HepG2 (cell line): ENCODE measurements around the gene CCDC33. TPM values are rescaled to one million over a fixed set of nuclear protein-coding genes. Genes with fewer than 3 reads are reported as not detected.

Experiments used
- AKNA ChIP-seq: sonication (generic); formaldehyde crosslinking; IDR thresholded peaks from 2 replicates; pipeline ENCODE4 v1.4.0; 2020; ENCODE audit warnings: missing genetic modification reagents, borderline replicate concordance
- ERF ChIP-seq: IDR thresholded peaks from 2 replicates; pipeline ENCODE4 v1.6.1; 2018; ENCODE audit warnings: missing biosample characterization, missing genetic modification reagents
- HHEX ChIP-seq: IDR thresholded peaks from 2 replicates; pipeline ENCODE4 v1.6.1; 2016; ENCODE audit warnings: control low read depth
- KAT2B ChIP-seq: fragments of 150-350 bp; IDR thresholded peaks from 2 replicates; pipeline ENCODE4 v1.6.1; 2014; ENCODE audit warnings: low read depth, low read length, borderline replicate concordance
- NFYC ChIP-seq: IDR thresholded peaks from 2 replicates; pipeline ENCODE4 v1.6.1; 2016; ENCODE audit warnings: missing genetic modification reagents, missing compliant biosample characterization
- RBFOX2 ChIP-seq: fragments of 200-400 bp; formaldehyde crosslinking; IDR thresholded peaks from 2 replicates; pipeline ENCODE4 v1.6.1; 2017; ENCODE audit warnings: low read depth, mild to moderate bottlenecking, low read length
- RBM22 ChIP-seq: fragments of 200-400 bp; formaldehyde crosslinking; optimal IDR thresholded peaks from 2 replicates; pipeline ENCODE3; 2017; ENCODE audit warnings: mild to moderate bottlenecking, low read length, moderate library complexity
- SMYD3 ChIP-seq: sonication (generic); formaldehyde crosslinking; IDR thresholded peaks from 2 replicates; pipeline ENCODE4 v1.8.1; 2023; ENCODE audit warnings: mild to moderate bottlenecking, missing genetic modification reagents
- ZFY ChIP-seq: sonication (generic); formaldehyde crosslinking; IDR thresholded peaks from 2 replicates; pipeline ENCODE4 v1.4.0; 2020; ENCODE audit warnings: missing genetic modification reagents
- ZNF33B ChIP-seq: sonication (generic); formaldehyde crosslinking; IDR thresholded peaks from 2 replicates; pipeline ENCODE4 v1.5.1; 2020; ENCODE audit warnings: mild to moderate bottlenecking, missing genetic modification reagents
- ZNF350 ChIP-seq: sonication (generic); formaldehyde crosslinking; IDR thresholded peaks from 2 replicates; pipeline ENCODE4 v1.4.0; 2020; ENCODE audit warnings: mild to moderate bottlenecking, low read depth, missing genetic modification reagents, borderline replicate concordance
- ZNF772 ChIP-seq: sonication (generic); formaldehyde crosslinking; IDR thresholded peaks from 2 replicates; pipeline ENCODE4 v1.5.0; 2020; ENCODE audit warnings: mild to moderate bottlenecking, missing genetic modification reagents
- ZNF816 ChIP-seq: sonication (generic); formaldehyde crosslinking; IDR thresholded peaks from 2 replicates; pipeline ENCODE4 v1.8.0; 2022; ENCODE audit warnings: missing genetic modification reagents, mild to moderate bottlenecking, borderline replicate concordance
- polyA plus RNA-seq, 8 experiments: library from polyadenylated mRNA; depleted of rRNA in 3 of 8; stranded (reverse) in 7 of 8; unstranded in 1 of 8; fragments of >200 nt; fragmentation: Illumina TruSeq in 4 of 8; extraction: Trizol in 4 of 8; gene quantifications; 2 replicates each; pipeline versions ENCODE4 v1.2.1 to v1.2.3, GENCODE V29; 2011 to 2016; ENCODE audit warnings: low read depth in 4 of 8, missing spikeins in 1 of 8, mixed read lengths in 1 of 8; ENCODE audit not compliant: insufficient read depth in 1 of 8
- total RNA-seq, 5 experiments: library from RNA; depleted of rRNA; stranded (reverse); fragments of >200 nt; fragmentation: Illumina TruSeq; extraction: Trizol; gene quantifications; 2 replicates each; pipeline ENCODE4 v1.2.3, GENCODE V29; 2016; ENCODE audit warnings: low read depth in 1 of 5
- TF ChIP-seq, protein P1 (sequence below): sonication (generic); formaldehyde crosslinking; IDR thresholded peaks from 2 replicates; pipeline ENCODE4 v1.8.0; 2022; ENCODE audit warnings: missing genetic modification reagents, mild to moderate bottlenecking, moderate library complexity, borderline replicate concordance
- TF ChIP-seq, protein P2 (sequence below): sonication (generic); formaldehyde crosslinking; IDR thresholded peaks from 2 replicates; pipeline ENCODE4 v1.4.0; 2020; ENCODE audit warnings: missing genetic modification reagents, borderline replicate concordance

CCDC33 gene
- total and polyA plus RNA-seq, 2 of the 13 experiments (the other 11 are each of a cell fraction or from before 2014, with no cell fraction given): 0.30 TPM; not detected in 1

DNA sequence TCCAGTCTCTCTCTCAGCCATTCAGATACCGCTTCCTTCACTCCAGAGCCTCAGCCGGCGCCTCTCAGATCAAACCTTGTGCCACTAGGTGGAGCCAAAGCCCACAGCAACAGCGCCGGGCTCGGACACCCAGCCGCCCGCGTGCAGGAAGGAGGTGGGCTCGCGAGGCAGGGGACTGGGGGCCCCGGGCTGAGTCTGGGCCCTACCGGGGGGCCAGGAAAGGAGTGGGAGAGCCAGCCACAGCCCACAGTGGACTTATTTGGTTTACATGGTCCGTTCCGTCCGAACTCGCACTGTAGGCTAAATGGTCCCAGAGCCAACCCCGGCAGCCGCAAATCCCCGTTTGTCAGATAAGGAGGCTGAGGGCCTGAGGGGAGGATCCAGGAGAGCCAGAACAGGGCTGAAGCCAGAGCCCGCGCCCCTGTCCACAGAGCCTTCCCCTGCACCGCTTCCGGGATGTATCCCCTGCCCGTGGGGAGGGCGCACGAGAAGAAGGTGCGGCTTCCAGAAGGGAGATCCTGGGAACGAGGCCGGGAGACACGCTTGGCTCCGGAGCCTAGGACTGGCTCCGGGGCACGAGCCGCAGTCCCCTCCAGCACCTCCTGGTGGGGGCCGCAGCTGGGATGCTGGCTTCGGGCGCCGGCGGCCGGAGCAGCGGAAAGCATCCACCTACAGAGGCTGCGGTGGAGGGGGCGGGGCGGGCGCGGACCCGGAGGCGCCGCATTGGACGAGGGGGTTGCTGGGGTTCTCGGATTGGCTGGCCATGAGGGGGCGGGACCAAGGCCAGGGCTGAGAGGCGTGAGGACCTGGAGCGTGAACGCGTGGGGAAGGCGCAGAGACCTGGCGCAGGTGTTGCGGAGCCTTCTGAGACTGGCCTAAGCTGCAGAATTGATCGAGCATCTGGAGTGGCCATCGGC lies 137.9 kb downstream of the CCDC33 start (continued):
- TF ChIP-seq HHEX (CRISPR knock-in tag): no peak
- TF ChIP-seq AKNA: no peak
- TF ChIP-seq, protein P1, sequence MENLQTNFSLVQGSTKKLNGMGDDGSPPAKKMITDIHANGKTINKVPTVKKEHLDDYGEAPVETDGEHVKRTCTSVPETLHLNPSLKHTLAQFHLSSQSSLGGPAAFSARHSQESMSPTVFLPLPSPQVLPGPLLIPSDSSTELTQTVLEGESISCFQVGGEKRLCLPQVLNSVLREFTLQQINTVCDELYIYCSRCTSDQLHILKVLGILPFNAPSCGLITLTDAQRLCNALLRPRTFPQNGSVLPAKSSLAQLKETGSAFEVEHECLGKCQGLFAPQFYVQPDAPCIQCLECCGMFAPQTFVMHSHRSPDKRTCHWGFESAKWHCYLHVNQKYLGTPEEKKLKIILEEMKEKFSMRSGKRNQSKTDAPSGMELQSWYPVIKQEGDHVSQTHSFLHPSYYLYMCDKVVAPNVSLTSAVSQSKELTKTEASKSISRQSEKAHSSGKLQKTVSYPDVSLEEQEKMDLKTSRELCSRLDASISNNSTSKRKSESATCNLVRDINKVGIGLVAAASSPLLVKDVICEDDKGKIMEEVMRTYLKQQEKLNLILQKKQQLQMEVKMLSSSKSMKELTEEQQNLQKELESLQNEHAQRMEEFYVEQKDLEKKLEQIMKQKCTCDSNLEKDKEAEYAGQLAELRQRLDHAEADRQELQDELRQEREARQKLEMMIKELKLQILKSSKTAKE (CRISPR knock-in tag): no peak
- TF ChIP-seq ZNF816 (CRISPR knock-in tag): no peak
- TF ChIP-seq ZNF33B (CRISPR knock-in tag): no peak; the same call in 1 of the 2 replicates
- TF ChIP-seq KAT2B: no peak
- peak; percentile 56; the same call in 1 of the 2 replicates for TF ChIP-seq RBFOX2
- no peak for TF ChIP-seq ZFY
- peak; percentile 84 for TF ChIP-seq NFYC (CRISPR knock-in tag)
- TF ChIP-seq ZNF350 (CRISPR knock-in tag): peak; percentile 68; the same call in 1 of the 2 replicates
- TF ChIP-seq ZNF772: no peak
- TF ChIP-seq SMYD3: 0 out of 2 replicates have a peak, but pooled peaks have one; percentile 31
- TF ChIP-seq, protein P2, sequence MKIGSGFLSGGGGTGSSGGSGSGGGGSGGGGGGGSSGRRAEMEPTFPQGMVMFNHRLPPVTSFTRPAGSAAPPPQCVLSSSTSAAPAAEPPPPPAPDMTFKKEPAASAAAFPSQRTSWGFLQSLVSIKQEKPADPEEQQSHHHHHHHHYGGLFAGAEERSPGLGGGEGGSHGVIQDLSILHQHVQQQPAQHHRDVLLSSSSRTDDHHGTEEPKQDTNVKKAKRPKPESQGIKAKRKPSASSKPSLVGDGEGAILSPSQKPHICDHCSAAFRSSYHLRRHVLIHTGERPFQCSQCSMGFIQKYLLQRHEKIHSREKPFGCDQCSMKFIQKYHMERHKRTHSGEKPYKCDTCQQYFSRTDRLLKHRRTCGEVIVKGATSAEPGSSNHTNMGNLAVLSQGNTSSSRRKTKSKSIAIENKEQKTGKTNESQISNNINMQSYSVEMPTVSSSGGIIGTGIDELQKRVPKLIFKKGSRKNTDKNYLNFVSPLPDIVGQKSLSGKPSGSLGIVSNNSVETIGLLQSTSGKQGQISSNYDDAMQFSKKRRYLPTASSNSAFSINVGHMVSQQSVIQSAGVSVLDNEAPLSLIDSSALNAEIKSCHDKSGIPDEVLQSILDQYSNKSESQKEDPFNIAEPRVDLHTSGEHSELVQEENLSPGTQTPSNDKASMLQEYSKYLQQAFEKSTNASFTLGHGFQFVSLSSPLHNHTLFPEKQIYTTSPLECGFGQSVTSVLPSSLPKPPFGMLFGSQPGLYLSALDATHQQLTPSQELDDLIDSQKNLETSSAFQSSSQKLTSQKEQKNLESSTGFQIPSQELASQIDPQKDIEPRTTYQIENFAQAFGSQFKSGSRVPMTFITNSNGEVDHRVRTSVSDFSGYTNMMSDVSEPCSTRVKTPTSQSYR (CRISPR knock-in tag): no peak
- TF ChIP-seq RBM22: no peak
- peak; percentile 36; the same call in 1 of the 2 replicates for TF ChIP-seq ERF (CRISPR knock-in tag)
